ENCODE measurements around the gene SCYGR2.
A peak's percentile ranks its signal among the peaks of the same experiment; 100 is the strongest.

The SCYGR2 gene

GRCh38 chr2:227613272-227613660, 14.6 kb downstream of the SCYGR2 start:
- no peak for DNase-seq

GRCh38 chr2:227614246-227614645, 15.6 kb downstream of the SCYGR2 start:
- DNase-seq: peak; percentile 25

- no peak for DNase-seq
Observed at GRCh38 chr2:227614740-227615139, 16.0 kb downstream of the SCYGR2 start, which contains the start of gene SCYGR3. TSS of gene SCYGR3 (minus strand) at chr2:227614840. CDS start at chr2:227614840, 0 bp downstream.

GRCh38 chr2:227615181-227615580, 16.5 kb downstream of the SCYGR2 start:
- no peak for DNase-seq

- DNase-seq: no peak
Observed at GRCh38 chr2:227615906-227616305, 17.2 kb downstream of the SCYGR2 start.

GRCh38 chr2:227616631-227617030, 17.9 kb downstream of the SCYGR2 start:
- DNase-seq: no peak

GRCh38 chr2:227617316-227618230, 18.9 kb downstream of the SCYGR2 start, which contains the start of gene SCYGR4:
TSS of gene SCYGR4 (plus strand) at chr2:227617498. CDS start at chr2:227617498, 0 bp downstream.
- DNase-seq: no peak

GRCh38 chr2:227623226-227623625, 24.5 kb downstream of the SCYGR2 start:
- DNase-seq: no peak

- no peak for DNase-seq
Observed at GRCh38 chr2:227625420-227625819, 26.7 kb downstream of the SCYGR2 start.

GRCh38 chr2:227626580-227627151, 28.0 kb downstream of the SCYGR2 start:
- no peak for DNase-seq

- DNase-seq: no peak
Observed at GRCh38 chr2:227627769-227628168, 29.1 kb downstream of the SCYGR2 start.

GRCh38 chr2:227629435-227629834, 30.7 kb downstream of the SCYGR2 start:
- no peak for DNase-seq

- DNase-seq: no peak
Observed at GRCh38 chr2:227630322-227630721, 31.6 kb downstream of the SCYGR2 start.

GRCh38 chr2:227632827-227633226, 34.1 kb downstream of the SCYGR2 start:
- no peak for DNase-seq

GRCh38 chr2:227634201-227634600, 35.5 kb downstream of the SCYGR2 start:
- DNase-seq: no peak

GRCh38 chr2:227642656-227643055, 44.0 kb downstream of the SCYGR2 start:
- DNase-seq: no peak

- DNase-seq: no peak
Observed at GRCh38 chr2:227643990-227644551, 45.4 kb downstream of the SCYGR2 start.

Data from DMS79 treated with DMSO at 0.1 percent for 48 hours (cell line).